ENCODE measurements around the gene PFKM.
"Not testable (repeated sequence)": the region's sequence is repeated elsewhere in the genome, so short reads cannot be mapped to it uniquely, and the experiment has no call there.

Gene PFKM

DNA sequence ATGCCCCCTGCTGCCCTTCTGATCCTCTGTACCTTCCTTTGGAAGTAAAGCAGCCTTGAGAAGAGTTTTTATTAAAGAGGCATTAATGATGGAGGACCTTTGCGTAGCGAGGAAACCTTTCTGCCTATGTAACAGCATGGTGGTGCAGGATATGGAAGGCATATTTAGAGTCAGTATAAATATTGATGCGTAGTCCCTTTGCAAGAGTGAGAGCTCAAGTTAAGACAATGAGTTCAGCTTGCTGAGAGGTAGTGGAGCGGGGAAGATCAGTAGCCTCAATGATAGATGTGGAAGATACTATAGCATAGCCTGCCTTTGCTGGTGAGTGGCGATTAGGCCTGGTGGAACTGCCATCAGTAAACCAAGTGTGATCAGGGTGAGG is 7.9 kb upstream of the PFKM start:
- not testable (repeated sequence) for DNase-seq (ENCODE audit: low spot score)

DNA sequence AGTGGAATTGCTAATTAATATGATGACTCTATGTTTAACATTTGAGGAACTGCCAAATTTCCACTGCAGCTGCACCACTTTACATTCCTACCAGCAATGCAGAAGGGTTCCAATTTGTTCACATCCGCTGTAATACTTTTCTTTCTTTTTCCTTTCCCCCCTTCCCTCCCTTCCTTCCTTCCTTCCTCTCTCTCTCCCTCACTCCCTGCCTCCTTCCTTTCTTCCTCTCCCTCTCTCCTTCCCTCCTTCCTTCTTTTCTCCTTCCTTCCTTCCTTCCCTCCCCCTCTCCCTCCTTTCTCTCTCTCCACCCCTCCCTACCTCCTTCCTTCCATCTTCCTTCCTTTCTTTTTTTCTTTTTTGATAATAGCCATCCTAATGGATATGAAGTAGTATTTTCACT is 3.2 kb upstream of the PFKM start:
- DNase-seq (ENCODE audit: low spot score) = no peak

DNA sequence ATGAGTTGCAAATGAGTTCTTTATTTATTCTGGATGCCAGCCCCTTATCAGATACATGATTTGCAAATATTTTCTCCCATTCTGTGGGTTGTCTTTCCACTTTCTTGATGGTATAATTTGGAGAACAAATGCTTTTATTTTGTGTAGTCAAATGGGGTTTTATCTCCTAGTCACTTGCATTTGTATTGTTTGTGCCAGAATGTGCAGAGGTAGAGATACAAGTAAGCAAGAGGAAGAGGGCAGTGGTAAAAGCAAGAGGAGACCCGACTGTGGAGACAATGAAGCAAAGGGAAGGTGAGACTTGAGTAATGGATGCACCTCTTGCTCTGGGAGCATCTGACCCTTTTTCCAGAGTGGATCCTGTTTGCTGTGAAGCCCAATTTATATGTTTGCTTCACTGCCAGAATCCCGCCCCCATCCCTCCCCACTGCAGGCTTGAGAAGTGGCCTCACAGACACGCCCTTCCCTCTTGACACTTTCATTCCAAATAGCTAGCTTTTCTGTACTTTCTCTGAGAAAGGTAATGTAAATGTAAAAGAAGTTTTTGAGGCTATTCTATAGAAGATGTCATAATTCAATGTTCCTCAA is 786 bp upstream of the PFKM start:
- no peak for DNase-seq (ENCODE audit: low spot score)

DNA sequence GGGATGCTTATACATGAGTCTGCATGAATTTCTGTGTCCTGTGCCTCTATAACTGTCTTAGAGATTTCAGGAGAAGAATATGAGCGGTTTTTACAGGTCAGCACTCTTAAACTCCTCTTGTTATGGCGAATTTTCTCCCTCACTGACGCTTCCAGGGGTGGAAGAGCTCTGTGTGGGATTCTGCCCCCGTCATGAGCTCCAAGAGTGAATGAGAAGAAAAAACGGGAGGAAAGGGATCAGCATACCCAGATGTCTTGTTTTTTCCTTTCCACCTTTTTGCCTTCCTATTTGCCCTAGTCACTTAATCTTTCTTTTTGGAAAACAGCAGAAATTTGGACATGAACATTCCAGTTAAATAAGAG is 651 bp downstream of the PFKM start:
- peak; percentile 32 for DNase-seq (ENCODE audit: low spot score)

DNA sequence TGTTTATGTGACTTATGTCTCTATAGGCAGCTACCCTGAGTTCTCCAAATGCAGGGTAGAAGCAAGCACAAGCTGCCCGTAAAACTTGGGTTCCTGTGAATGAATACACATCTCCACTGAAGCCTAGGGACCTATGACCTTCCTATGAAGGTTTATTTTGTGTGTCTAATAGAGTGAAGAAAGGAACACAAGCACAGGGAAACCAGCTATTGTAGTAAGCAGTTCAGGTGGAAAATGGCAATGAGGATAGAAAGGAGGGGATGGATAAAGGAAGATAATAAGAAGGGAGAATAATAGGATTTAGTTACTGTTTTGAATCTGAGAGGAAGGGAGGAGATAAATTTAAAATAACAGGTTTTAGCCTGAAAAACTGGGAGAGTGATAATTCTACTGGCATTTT is 2.4 kb downstream of the PFKM start:
- no peak for DNase-seq (ENCODE audit: low spot score)

DNA sequence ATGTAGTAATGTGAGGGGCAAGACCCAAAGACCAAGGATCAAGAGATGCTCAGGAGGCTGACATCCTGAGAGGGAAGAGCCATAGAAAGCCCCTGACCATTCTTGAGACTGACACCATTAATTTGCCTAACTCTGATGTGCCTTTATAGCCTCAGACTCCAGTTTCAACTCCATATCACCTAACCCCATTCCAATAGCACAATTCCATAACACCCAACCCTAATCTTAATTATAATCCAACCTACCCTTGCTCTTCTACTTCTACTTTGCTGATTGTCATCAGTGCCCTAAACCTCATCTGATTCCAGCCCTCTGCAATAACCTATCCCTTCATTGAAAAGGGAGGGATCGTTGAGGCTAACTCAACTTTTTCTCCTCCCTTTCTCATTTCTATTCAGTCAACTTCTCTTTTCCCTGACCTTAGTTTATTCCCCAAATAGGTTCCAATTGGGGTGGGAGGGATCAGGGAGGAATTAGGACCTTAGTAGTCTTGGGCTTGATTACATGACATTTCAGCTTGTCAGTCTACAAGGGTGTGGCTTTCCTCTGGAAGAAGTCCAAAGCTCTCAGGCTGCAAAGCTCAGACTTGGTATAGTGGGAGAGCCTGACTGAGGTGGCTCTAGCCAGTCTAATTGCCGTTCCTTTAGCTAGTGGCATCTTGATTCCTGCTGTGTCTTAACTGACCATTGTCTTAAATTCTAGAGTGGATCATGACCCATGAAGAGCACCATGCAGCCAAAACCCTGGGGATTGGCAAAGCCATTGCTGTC is 3.1 kb downstream of the PFKM start:
- DNase-seq (ENCODE audit: low spot score) = no peak

DNA sequence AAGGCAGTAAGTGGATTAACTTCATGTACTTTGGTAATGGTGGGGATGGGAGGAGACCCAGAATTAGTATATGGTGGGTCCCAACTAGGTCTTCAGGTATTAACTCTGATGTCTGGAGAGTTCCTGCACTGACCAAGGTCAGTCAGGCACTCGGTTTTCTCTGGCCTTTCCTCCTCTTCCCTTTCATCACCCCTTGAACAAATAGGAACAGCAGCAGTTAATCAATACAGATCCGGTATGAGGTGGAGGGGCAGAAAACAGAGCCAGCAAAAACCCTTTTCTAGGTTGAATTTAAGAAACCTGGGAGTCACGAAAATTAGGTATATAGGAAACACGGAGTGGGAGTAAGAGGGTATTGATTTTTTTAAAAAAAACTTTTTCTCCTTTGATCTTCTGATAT is 4.0 kb downstream of the PFKM start:
- DNase-seq (ENCODE audit: low spot score) = no peak

DNA sequence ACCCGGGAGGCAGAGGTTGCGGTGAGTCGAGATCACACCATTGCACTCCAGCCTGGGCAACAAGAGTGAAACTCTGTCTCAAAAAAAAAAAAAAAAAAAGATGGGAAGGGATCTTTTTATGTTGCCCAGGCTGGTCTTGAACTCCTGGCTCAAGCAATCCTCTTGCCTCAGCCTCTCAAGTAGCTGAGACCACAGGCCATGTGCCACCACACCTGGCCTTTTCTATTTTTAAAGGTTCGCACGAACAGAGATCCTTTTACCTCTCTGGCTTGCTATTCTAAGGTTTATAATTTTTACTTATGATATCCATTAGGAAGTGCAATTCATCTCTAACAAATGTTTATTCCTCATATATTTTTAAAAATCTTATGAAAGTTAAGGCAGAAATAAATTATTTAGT is 6.4 kb downstream of the PFKM start:
- not testable (repeated sequence) for DNase-seq (ENCODE audit: low spot score)

DNA sequence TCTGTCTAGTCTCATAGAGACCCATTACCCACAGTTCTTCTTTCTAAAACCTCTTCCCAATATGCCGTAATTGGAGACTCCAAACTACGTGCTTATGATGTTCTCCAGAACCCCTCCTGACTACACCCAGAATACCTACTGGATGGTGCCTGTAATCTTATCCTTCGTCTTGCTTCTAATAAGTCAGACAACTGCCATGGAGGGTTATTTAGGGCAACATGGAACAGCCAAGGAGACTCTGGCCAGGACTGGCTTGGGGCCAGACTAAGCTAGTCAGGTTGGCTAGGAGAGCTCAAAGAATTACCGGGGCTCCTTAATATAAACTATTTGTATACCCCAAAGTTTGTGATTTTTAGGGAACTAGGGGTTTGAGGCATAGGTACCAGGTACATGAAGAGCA is 6.8 kb downstream of the PFKM start:
- DNase-seq (ENCODE audit: low spot score) = no peak

DNA sequence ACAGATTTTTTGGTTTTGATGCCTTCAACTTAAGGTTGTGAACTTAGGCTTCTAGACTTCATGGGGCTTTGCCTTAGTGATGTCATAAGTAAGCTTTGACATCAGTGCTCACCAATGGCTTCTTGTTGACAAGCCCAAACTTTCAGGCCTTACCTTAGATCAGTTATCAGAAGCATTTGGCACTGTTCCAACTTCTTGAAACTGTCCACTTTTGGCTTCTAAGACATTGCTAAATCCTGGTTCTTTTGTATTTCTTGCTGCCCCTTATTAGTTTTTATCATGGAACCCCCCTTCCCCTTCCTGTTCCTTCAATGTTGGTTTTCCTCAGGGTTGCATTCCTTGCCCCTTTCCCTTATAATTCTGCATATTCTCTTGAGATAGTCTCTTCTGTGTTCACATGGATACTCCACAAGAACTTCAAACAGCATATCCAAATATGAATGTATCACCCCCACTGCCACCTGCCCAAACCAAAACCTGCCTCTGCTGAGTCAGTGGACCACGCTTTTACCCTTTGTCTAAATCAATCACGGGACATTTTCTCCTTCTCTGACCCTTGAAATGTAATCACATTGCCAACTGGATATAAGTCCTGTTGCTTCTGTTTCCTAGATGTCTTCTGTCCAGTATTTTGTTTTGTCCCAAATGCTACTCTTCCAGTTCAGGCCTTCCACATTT is 7.9 kb downstream of the PFKM start:
- DNase-seq (ENCODE audit: low spot score) = no peak

DNA sequence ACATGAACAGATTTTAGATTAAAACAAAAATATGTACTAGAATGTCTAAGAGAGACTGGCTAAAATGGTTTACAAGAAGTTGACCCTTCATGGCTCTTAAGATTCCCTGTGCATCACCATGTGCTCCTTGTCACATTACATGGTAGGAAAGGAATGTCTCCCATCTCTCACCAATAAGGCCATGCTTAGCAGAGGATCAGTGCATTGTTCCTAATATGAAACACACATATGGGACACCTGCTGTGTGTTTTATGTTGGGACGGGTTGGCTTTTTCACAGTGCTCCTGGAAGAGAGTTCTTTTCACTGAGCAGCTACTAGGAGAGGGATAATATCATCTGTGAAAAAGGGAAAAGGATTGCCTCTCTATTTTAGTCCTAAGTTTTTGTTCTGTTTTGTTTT is 9.6 kb downstream of the PFKM start:
- no peak for DNase-seq (ENCODE audit: low spot score)

DNA sequence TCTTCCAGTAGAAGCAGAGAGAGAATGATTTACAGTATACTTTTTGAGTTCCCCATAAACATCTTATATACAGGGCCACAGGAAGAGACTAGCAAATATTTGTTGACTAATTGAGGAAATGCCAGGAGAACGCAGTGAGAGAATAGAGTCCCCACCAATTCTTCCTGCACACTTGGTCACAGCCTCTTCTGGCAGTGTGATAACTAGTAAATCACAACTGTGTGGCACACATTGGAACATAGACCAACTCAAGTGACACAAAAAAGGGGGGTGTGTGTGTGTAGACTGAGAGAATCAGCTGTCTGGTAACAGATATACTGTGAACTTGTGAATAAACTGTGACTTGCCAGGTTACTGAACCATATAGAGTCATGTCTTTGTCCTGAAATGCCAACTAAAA is 10.2 kb downstream of the PFKM start:
- no peak for DNase-seq (ENCODE audit: low spot score)

DNA sequence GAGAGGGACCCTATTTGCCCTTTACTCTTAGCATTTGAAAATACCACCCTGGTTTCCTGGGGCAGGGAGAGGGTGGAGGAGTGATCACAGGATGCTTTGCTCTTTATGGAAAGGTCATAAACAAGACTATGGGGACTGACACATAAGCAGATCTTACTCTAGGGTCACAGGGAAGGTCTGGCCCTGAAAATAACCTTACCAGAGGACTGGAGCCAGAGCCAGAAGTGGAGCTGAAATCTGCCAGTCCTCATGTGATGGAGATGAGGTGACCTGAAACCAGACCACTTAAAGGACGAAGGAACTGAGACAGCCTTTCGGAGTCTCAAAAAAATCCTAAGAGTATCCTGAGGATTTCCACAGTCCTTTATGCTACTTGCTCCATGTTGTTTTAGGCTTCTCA is 12.4 kb downstream of the PFKM start:
- DNase-seq (ENCODE audit: low spot score) = no peak

DNA sequence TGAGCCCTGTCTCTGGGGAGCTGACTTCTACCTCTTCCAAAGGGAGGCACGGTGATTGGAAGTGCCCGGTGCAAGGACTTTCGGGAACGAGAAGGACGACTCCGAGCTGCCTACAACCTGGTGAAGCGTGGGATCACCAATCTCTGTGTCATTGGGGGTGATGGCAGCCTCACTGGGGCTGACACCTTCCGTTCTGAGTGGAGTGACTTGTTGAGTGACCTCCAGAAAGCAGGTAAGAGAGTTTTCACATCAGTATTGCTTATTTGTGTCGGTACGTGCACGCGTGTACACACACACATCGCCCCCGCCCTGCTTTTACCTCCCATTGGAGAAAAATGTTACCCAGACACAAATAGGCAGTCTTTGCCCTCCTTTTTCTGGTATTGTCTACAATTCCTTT is 13.7 kb downstream of the PFKM start:
- DNase-seq (ENCODE audit: low spot score) = no peak

DNA sequence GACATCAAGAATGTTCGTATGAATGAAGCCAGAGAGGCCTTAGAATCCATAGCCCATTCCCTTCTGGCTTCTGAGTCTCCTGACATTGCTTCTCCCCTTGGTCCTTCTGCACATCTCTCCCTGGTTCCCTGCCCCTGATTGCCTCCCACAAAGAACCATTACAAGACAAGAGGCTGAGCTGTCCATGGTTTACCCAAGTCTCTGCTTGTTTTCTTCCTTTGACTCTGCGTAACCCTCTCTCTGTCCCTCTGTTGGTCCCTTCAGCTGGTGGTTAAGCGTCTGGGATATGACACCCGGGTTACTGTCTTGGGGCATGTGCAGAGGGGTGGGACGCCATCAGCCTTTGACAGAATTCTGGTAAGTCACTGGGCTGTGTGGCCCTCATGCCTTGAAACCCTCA is 15.9 kb downstream of the PFKM start:
- no peak for DNase-seq (ENCODE audit: low spot score)

DNA sequence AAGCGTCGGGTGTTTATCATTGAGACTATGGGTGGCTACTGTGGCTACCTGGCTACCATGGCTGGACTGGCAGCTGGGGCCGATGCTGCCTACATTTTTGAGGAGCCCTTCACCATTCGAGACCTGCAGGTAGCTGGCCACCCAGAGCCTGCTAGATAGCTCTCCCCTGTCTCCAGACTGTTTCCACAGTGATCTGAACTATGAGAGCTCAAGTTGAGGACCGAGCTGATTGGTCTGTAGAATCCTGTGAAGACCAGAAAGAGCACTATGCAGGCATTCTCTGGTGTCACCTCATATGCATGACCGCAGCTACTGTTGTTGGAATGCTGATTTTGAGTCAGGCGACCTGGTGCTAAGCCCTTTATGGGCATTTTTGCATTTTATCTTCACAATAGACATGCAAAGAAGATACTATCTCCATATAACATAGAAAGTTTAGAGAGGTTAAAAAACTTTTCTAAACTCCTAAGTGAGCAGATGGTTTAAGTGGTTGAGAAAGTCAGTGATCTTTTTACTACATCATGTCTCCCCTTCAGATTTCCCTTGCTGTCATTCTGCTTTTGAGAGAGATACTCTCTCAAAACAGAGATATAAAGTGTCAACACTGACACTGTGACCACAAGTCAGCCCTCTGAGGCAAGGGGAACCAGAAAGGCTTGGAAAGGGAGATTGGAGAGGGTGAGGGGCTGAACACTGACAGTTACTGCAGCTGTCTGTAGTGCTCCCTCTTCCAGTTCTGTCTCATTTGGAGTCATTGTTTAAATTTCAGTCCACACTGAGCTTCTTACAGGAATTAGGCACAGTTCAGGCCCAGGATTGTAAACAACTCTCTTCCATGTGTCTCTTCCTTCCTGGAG is 23.9 kb downstream of the PFKM start:
- no peak for DNase-seq (ENCODE audit: low spot score)

DNA sequence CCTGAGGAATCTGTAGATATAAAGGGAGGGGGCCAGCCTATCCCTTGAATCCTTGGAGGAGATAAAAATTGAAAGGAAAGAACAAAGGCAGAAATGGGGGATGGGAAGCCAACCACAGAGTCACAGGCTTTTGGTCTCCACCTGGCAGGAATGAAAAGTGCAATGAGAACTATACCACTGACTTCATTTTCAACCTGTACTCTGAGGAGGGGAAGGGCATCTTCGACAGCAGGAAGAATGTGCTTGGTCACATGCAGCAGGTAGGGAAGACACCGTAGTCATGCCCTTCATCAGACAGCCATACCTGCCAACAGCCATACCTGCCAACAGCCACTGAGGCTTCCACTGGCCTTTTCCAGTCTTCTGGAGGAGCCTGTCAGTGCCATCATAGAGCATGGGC is 24.7 kb downstream of the PFKM start:
- no peak for DNase-seq (ENCODE audit: low spot score)

DNA sequence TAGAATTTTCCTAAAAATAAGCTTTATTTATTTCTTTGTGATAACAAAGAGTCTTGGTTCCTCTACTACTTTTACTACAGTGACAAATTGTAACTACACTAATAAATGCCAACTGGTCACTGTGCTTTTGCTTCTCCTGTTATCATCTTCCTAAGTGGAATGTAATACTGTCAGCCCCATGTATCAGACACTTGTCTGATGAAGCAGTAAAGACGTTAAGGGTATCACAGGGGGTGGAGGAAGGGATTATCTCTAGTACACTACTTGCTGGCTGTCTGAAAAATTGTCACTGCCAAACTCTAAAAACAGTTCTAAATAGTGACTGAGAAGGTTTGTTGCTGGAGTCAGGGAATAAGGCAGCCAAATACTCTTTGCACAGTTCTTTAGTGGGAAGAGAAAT is 26.8 kb downstream of the PFKM start:
- no peak for DNase-seq (ENCODE audit: low spot score)

DNA sequence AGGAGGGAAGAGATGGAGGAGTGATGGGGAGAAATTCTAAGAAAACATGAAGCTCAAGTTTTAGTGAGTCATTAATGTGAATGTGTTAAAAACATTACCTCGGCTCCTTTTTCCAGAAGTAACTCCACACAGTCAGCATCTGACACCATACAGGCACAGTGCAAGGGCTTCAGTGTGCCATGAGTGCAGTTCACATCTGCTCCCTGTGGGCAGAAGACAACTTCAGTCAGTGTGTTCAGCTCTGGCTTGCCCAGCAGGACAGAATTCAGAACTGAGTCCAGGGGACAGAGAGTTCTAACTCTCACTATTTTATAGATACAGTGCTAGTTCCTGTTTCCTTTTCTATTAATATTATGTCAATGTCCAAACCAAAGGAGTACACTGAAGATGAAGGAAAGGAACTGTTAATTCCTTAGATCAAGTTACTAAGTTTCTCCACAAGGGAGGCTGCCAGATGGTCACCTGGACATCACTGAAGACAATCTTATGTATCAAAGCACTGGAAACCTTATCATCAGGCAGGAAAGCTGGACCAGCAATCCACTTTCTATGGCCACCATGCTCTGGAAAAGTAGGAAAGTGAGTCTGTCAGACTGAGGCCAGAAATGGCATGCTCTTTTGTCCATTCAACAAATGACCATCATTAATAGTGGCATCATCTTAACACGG is 32.1 kb downstream of the PFKM start:
- DNase-seq (ENCODE audit: low spot score) = no peak

DNA sequence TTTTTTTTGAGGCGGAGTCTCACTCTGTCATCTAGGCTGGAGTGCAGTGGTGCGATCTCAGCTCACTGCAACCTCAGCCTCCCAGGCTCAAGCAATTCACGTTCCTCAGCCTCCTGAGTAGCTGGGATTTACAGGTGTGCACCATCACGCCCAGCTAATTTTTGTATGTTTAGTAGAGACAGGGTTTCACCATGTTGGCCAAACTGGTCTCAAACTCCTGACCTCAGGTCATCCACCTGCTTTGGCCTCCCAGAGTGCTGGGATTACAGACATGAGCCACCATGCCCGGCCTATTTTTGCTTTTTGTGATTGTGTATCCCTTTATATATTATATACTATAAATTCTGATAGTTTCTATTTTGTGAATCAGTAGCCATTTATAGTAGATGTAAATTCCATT is 36.6 kb downstream of the PFKM start:
- not testable (repeated sequence) for DNase-seq (ENCODE audit: low spot score)

DNA sequence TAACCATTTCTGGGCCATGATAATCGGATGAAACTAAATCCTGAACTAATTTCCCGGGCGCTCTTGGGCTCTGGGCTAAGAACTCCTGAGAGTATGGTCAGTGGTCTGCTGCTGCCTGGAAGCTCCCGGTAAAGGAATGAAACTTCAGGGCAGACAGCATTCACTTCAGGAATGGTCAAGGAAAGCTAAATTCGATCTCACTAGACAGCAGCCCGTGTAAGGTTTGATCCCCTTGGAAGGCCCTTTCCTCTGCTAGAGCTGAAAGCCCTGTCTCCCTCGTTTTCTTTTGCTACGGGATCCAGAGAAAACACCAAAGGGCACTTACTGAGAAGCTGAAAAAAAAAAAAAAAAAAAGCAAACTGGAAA is 37.5 kb downstream of the PFKM start:
- DNase-seq (ENCODE audit: low spot score) = no peak
